K562 (cell line): ENCODE measurements around the gene ATG7. TPM values are rescaled to one million over a fixed set of nuclear protein-coding genes. Genes with fewer than 3 reads are reported as not detected.

ENCODE experiments used
- ATAC-seq: fragments of 200-7000 bp; cut with Tn5 transposase; 3 replicates; pipeline ENCODE4 v1.9.1; 2020; ENCODE audit warnings: moderate library complexity
- BruUV-seq: library from RNA; stranded (reverse); fragments of 400-500 nt; replicated peaks from 2 replicates; lab custom pipeline; 2021; lab: Mats Ljungman, UMichigan
- CTCF ChIA-PET: fragments of 300-600 bp; formaldehyde crosslinking; extraction: SDS; loops from one replicate; lab custom pipeline; 2021; ENCODE audit warnings: low intra/inter-chr PET ratio; lab: Yijun Ruan, JAX
- POLR2A ChIA-PET: fragments of 300-600, 350-650 bp; sonication (Branson Sonifier 250); formaldehyde crosslinking; extraction: SDS; loops from one replicate; lab custom pipeline; 2021; ENCODE audit warnings: antibody characterized with exemption, inconsistent platforms; lab: Yijun Ruan, JAX
- DNase-seq, 4 experiments: peaks; one replicate each; pipeline versions ENCODE4 v3.0.0 to v3.0.0-alpha.2; 2011 to 2018; ENCODE audit warnings: low spot score in 3 of 4, mixed read lengths in 3 of 4; ENCODE audit errors: extremely low read depth in 1 of 4
- FAIRE-seq: peaks from 2 replicates; lab custom pipeline; 2011; peaks lifted over from hg19 to GRCh38; lab: Jason Lieb, UNC
- H2AFZ ChIP-seq: 2 replicates; pipeline ENCODE4 v1.6.0; 2011; ENCODE audit warnings: low read depth, low read length, control low read depth, inconsistent platforms
- H3K27ac ChIP-seq: fragments of 200-600 bp; 3 replicates; pipeline ENCODE4 v1.8.0; 2011; ENCODE audit warnings: low read depth, mild to moderate bottlenecking, control low read depth, inconsistent platforms, low read length, moderate library complexity, mixed read lengths; ENCODE audit errors: extremely low read depth
- H3K27me3 ChIP-seq, 2 experiments: fragments of 300-600 bp in 1 of 2; 2 replicates in 1 of 2; 3 replicates in 1 of 2; pipeline versions ENCODE4 v1.6.0 to v1.8.0; 2011; ENCODE audit warnings: inconsistent platforms in 2 of 2, low read length in 2 of 2, mild to moderate bottlenecking in 1 of 2, mixed read lengths in 1 of 2, moderate library complexity in 1 of 2; ENCODE audit not compliant: control insufficient read depth in 2 of 2, insufficient read depth in 2 of 2
- H3K36me3 ChIP-seq: fragments of 300-600 bp; 3 replicates; pipeline ENCODE4 v1.8.0; 2011; ENCODE audit warnings: mild to moderate bottlenecking, low read length, inconsistent platforms; ENCODE audit not compliant: control insufficient read depth, insufficient read depth
- H3K4me1 ChIP-seq, 2 experiments: fragments of 200-600 bp in 1 of 2; replicated peaks in 1 of 2; 2 replicates in 1 of 2; 3 replicates in 1 of 2; pipeline versions ENCODE4 v1.5.1 to v1.8.0; 2011; ENCODE audit warnings: inconsistent platforms in 2 of 2, low read length in 2 of 2, mild to moderate bottlenecking in 1 of 2, mixed read lengths in 1 of 2, moderate library complexity in 1 of 2; ENCODE audit not compliant: control insufficient read depth in 2 of 2, insufficient read depth in 2 of 2
- H3K4me2 ChIP-seq: 2 replicates; pipeline ENCODE4 v1.6.1; 2011; ENCODE audit warnings: low read length, control low read depth, inconsistent platforms, mixed read lengths; ENCODE audit not compliant: insufficient read depth
- H3K4me3 ChIP-seq: fragments of 200-600 bp; sonication (generic), shearing (Covaris generic); 2 replicates; pipeline ENCODE4 v1.5.1; 2016; ENCODE audit warnings: control low read depth, inconsistent platforms
- H3K79me2 ChIP-seq: fragments of 200-600 bp; 3 replicates; pipeline ENCODE4 v1.8.0; 2011; ENCODE audit warnings: low read length, inconsistent platforms; ENCODE audit not compliant: control insufficient read depth, insufficient read depth
- H3K9ac ChIP-seq, 2 experiments: 2 replicates each; pipeline versions ENCODE4 v1.6.0 to v1.6.1; 2011; ENCODE audit warnings: low read depth in 2 of 2, low read length in 2 of 2, control low read depth in 1 of 2, inconsistent platforms in 1 of 2, mild to moderate bottlenecking in 1 of 2, mixed read lengths in 1 of 2; ENCODE audit not compliant: insufficient read depth in 1 of 2
- H3K9me1 ChIP-seq: one replicate; pipeline ENCODE4 v1.6.0; 2011; ENCODE audit warnings: inconsistent platforms, mild to moderate bottlenecking, low read length, moderate library complexity; ENCODE audit not compliant: control insufficient read depth, insufficient read depth
- H3K9me3 ChIP-seq: replicated peaks from 2 replicates; pipeline ENCODE4 v1.5.1; 2011; ENCODE audit warnings: low read depth, low read length, inconsistent platforms; ENCODE audit not compliant: control insufficient read depth, insufficient read depth
- H4K20me1 ChIP-seq: replicated peaks from 2 replicates; pipeline ENCODE4 v1.6.1; 2011; ENCODE audit warnings: low read length, inconsistent platforms, mixed read lengths; ENCODE audit not compliant: control insufficient read depth, insufficient read depth
- CBX3 ChIP-seq, 2 experiments: IDR thresholded peaks; 1 replicate in 1 of 2; 2 replicates in 1 of 2; pipeline ENCODE4 v1.6.1; 2012; ENCODE audit warnings: inconsistent platforms in 2 of 2, low read length in 2 of 2, borderline replicate concordance in 1 of 2, control low read depth in 1 of 2
- CCAR2 ChIP-seq: fragments of 200-400 bp; formaldehyde crosslinking; IDR thresholded peaks from 2 replicates; pipeline ENCODE4 v1.6.1; 2017; ENCODE audit warnings: mild to moderate bottlenecking, low read depth, low read length
- CTBP1 ChIP-seq: fragments of 450-650 bp; IDR thresholded peaks from 2 replicates; pipeline ENCODE4 v1.6.1; 2016; ENCODE audit warnings: borderline replicate concordance
- E2F3 ChIP-seq: fragments of 250-450 bp; sonication (Bioruptor Pico); IDR thresholded peaks from 2 replicates; pipeline ENCODE4 v1.4.0; 2020; ENCODE audit warnings: mild to moderate bottlenecking
- HDAC8 ChIP-seq: fragments of 450-650 bp; IDR thresholded peaks from 2 replicates; pipeline ENCODE4 v1.6.1; 2016; ENCODE audit warnings: mild to moderate bottlenecking, missing genetic modification characterization, moderate library complexity, missing compliant biosample characterization
- NFIX ChIP-seq: fragments of 250-450 bp; sonication (Bioruptor Pico); IDR thresholded peaks from 2 replicates; pipeline ENCODE4 v1.4.0; 2020; ENCODE audit warnings: low read depth, mild to moderate bottlenecking, moderate library complexity
- PRMT5 ChIP-seq: sonication (generic); formaldehyde crosslinking; IDR thresholded peaks from 2 replicates; pipeline ENCODE4 v1.5.0; 2020; ENCODE audit warnings: missing genetic modification reagents
- SAFB2 ChIP-seq: fragments of 200-400 bp; formaldehyde crosslinking; IDR thresholded peaks from 2 replicates; pipeline ENCODE4 v1.6.1; 2018; ENCODE audit warnings: borderline replicate concordance, low read length, low read depth, moderate library complexity; ENCODE audit not compliant: severe bottlenecking
- SIX5 ChIP-seq, 2 experiments: IDR thresholded peaks; 2 replicates each; pipeline ENCODE4 v1.6.1; 2011; ENCODE audit warnings: low read length in 2 of 2, borderline replicate concordance in 1 of 2, low read depth in 1 of 2, mild to moderate bottlenecking in 1 of 2, moderate library complexity in 1 of 2; ENCODE audit not compliant: insufficient read depth in 1 of 2
- SMARCB1 ChIP-seq: IDR thresholded peaks from 2 replicates; pipeline ENCODE4 v1.6.1; 2011; ENCODE audit warnings: improper control_type of control experiment, low read depth; ENCODE audit not compliant: insufficient read length
- SRSF7 ChIP-seq: fragments of 200-400 bp; formaldehyde crosslinking; optimal IDR thresholded peaks from 2 replicates; pipeline ENCODE3; 2017; ENCODE audit warnings: mild to moderate bottlenecking, low read depth, low read length
- ZNF124 ChIP-seq: sonication (generic); formaldehyde crosslinking; IDR thresholded peaks from 2 replicates; pipeline ENCODE4 v1.8.1; 2022; ENCODE audit warnings: missing genetic modification reagents
- ZNF589 ChIP-seq: fragments of 200-800 bp; sonication (Bioruptor generic); IDR thresholded peaks from 2 replicates; pipeline ENCODE4 v1.6.1; 2016; ENCODE audit warnings: low read depth, missing genetic modification characterization, missing compliant biosample characterization
- ZNF75A ChIP-seq: fragments of 450-650 bp; formaldehyde crosslinking; IDR thresholded peaks from 2 replicates; pipeline ENCODE4 v1.4.0; 2020; ENCODE audit warnings: mild to moderate bottlenecking
- WGBS: fragments of 100-300 bp; shearing (Covaris generic); methylation state at CpG from one replicate; pipeline ENCODE4 v1.1.6; 2016; ENCODE audit warnings: low coverage, mixed read lengths; ENCODE audit not compliant: insufficient coverage; ENCODE audit errors: missing lambda C conversion rate; 5-methylcytosine and 5-hydroxymethylcytosine counted together
- in situ Hi-C: fragments of 300-500 bp; cut with MboI; formaldehyde crosslinking; loops from 4 replicates; pipeline ENCODE4 v1.15.0; 2018; ENCODE audit warnings: inconsistent platforms, mixed read lengths
- intact Hi-C: fragments of 100-400 bp; cut with micrococcal nuclease; formaldehyde crosslinking; loops from 2 replicates; pipeline ENCODE4 v1.14.2; 2022
- polyA plus RNA-seq, 8 experiments: library from polyadenylated mRNA; depleted of rRNA in 4 of 8; stranded (reverse) in 5 of 8; unstranded in 3 of 8; fragments of >200 nt; fragmentation: Nextera tagmentation in 2 of 8; fragmentation: Illumina TruSeq in 1 of 8; extraction: Ambion mirVana in 2 of 8; extraction: Trizol in 1 of 8; gene quantifications; 2 replicates each; pipeline versions ENCODE4 v1.2.1 to v1.2.3, GENCODE V29; 2011 to 2014; ENCODE audit warnings: inconsistent platforms in 1 of 8, missing spikeins in 1 of 8
- total RNA-seq, 7 experiments: library from RNA; depleted of rRNA in 6 of 7; stranded (reverse); fragments of >200 nt in 6 of 7; fragmentation: Illumina TruSeq in 2 of 7; extraction: Trizol in 2 of 7; gene quantifications; 2 replicates each; pipeline versions ENCODE4 v1.2.1 to v1.2.3, GENCODE V29; 2011 to 2021; ENCODE audit warnings: low replicate concordance in 1 of 7
- TF ChIP-seq, protein P1 (sequence below): fragments of 250-450 bp; sonication (Bioruptor Pico); IDR thresholded peaks from 2 replicates; pipeline ENCODE4 v1.5.0; 2021; ENCODE audit warnings: mild to moderate bottlenecking, borderline replicate concordance

ATG7 gene
- total and polyA plus RNA-seq, 9 of the 15 experiments (the other 6 are each of a cell fraction or from before 2014, with no cell fraction given), result 18.3 to 45.3 (median 33.6) TPM

DNA sequence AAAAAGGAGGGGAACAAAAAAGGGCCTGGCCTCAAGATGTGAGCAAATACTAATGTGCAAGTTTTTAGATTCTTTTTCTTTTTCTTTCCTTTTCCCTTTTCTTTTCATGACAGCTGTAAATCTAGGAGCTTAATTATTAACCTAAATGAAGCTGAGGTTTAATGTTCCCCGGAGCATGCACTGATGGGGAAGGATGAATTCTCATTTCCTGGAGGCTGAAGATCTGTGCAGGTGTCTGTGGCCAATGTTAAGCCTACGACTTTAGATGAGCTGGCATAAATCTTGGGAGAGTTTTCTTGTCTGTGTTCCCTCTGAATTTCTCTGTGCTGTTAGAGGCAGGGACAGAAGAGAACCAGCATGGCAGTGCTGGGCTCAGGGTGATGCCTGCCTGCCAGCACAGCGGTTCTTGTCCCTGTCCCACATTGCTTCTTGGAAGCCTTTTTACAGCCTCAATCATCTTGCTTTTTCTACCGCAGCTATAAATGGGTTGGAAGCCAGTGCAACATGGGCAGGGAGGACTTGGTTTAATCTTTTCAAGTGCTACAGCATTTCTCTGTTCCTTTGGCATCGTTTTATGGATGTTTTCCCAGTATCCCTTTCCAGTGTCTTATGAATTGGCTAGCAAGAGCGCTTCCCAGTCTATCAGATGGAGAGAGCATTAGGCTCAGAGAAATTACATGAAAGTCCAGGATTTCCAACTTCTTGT is 119.1 kb downstream of the ATG7 start:
- no peaks in the 10 kb centered on the region for H3K9me3 ChIP-seq
- no peaks in the 10 kb centered on the region for H3K4me1 ChIP-seq
- CTCF ChIA-PET, result no interaction called here
- POLR2A ChIA-PET, result interaction anchor here (1.1 kb wide), 1 partner anchor 9 kb away, joined by 3 read pairs; no protein-coding TSS in a partner anchor
- ATAC-seq, result no peak
- no peaks in the 10 kb centered on the region for H3K79me2 ChIP-seq
- no peaks in the 10 kb centered on the region for H4K20me1 ChIP-seq
- no TSS peak for BruUV-seq
- H2AFZ ChIP-seq, result no peak overlapping the region
- DNase-seq, result no peak
- WGBS, result 62% methylated on average over 6 of the region's 6 CpGs
- peak; percentile 67 for FAIRE-seq
- H3K27ac ChIP-seq, result no peak overlapping the region
- no peak overlapping the region for H3K4me2 ChIP-seq
- no peak overlapping the region for H3K4me3 ChIP-seq
- no peak overlapping the region for H3K9ac ChIP-seq
- TF ChIP-seq HDAC8 (tag), result no peak
- TF ChIP-seq, protein P1, sequence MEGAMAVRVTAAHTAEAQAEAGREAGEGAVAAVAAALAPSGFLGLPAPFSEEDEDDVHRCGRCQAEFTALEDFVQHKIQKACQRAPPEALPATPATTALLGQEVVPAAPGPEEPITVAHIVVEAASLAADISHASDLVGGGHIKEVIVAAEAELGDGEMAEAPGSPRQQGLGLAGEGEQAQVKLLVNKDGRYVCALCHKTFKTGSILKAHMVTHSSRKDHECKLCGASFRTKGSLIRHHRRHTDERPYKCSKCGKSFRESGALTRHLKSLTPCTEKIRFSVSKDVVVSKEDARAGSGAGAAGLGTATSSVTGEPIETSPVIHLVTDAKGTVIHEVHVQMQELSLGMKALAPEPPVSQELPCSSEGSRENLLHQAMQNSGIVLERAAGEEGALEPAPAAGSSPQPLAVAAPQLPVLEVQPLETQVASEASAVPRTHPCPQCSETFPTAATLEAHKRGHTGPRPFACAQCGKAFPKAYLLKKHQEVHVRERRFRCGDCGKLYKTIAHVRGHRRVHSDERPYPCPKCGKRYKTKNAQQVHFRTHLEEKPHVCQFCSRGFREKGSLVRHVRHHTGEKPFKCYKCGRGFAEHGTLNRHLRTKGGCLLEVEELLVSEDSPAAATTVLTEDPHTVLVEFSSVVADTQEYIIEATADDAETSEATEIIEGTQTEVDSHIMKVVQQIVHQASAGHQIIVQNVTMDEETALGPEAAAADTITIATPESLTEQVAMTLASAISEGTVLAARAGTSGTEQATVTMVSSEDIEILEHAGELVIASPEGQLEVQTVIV (CRISPR knock-in tag), result no peak
- no peak for TF ChIP-seq E2F3 (CRISPR knock-in tag)
- TF ChIP-seq SIX5 (IDR thresholded peaks at IDR 0.05; ENCODE audit: borderline replicate concordance in 1 of 2, insufficient read depth in 1 of 2, low read depth in 1 of 2, low read length in 2 of 2), result no peak
- no peak for TF ChIP-seq CCAR2
- TF ChIP-seq CTBP1, result no peak
- TF ChIP-seq ZNF75A (CRISPR knock-in tag), result no peak
- no peak for TF ChIP-seq NFIX (CRISPR knock-in tag)
- TF ChIP-seq SAFB2, result no peak
- TF ChIP-seq SRSF7, result no peak
- no peak for TF ChIP-seq CBX3 (IDR thresholded peaks at IDR 0.05; ENCODE audit: borderline replicate concordance in 1 of 2, low read length in 2 of 2)
- no peak for TF ChIP-seq PRMT5 (CRISPR knock-in tag)
- TF ChIP-seq ZNF589 (CRISPR knock-in tag), result no peak
- TF ChIP-seq SMARCB1, result no peak
- TF ChIP-seq ZNF124, result no peak
- H3K27me3 ChIP-seq, result no peaks in the 10 kb centered on the region
- in situ Hi-C loops, result no loop called here
- H3K9me1 ChIP-seq, result no peaks in the 10 kb centered on the region
- no peaks in the 10 kb centered on the region for H3K36me3 ChIP-seq
- intact Hi-C loops, result no loop called here
